Measurements from ENCODE around the gene PPP3CA.
"Not testable (repeated sequence)": the region's sequence is repeated elsewhere in the genome, so short reads cannot be mapped to it uniquely, and the experiment has no call there.

The PPP3CA gene

GRCh38 chr4:101040776-101041175 lies 306.6 kb downstream of the PPP3CA start:
- DNase-seq: no peak

- DNase-seq: no peak
Measured at GRCh38 chr4:101039367-101039766, 308.0 kb downstream of the PPP3CA start.

GRCh38 chr4:101037938-101038413 lies 309.4 kb downstream of the PPP3CA start:
- DNase-seq: no peak

GRCh38 chr4:101037249-101037648 lies 310.1 kb downstream of the PPP3CA start:
- DNase-seq: no peak

GRCh38 chr4:101035487-101035886 lies 311.8 kb downstream of the PPP3CA start:
- no peak for DNase-seq

GRCh38 chr4:101033986-101034385 lies 313.3 kb downstream of the PPP3CA start:
- DNase-seq: no peak

GRCh38 chr4:101032541-101032940 lies 314.8 kb downstream of the PPP3CA start:
- DNase-seq: no peak

- DNase-seq: no peak
Measured at GRCh38 chr4:101031971-101032370, 315.4 kb downstream of the PPP3CA start.

GRCh38 chr4:101028886-101029285 lies 318.4 kb downstream of the PPP3CA start:
- DNase-seq: no peak

- no peak for DNase-seq
Measured at GRCh38 chr4:101027721-101028120, 319.6 kb downstream of the PPP3CA start.

- no peak for DNase-seq
Measured at GRCh38 chr4:101025755-101026154, 321.6 kb downstream of the PPP3CA start.

- peak; percentile 54 for DNase-seq
Measured at GRCh38 chr4:101022151-101023024, 324.9 kb downstream of the PPP3CA start.

GRCh38 chr4:101020956-101021355 lies 326.4 kb downstream of the PPP3CA start:
- DNase-seq: peak; percentile 67

GRCh38 chr4:101019941-101020401 lies 327.4 kb downstream of the PPP3CA start:
- DNase-seq: no peak

- DNase-seq: no peak
Measured at GRCh38 chr4:101019313-101019712, 328.0 kb downstream of the PPP3CA start.

- DNase-seq: no peak
Measured at GRCh38 chr4:101018836-101019235, 328.5 kb downstream of the PPP3CA start.

GRCh38 chr4:101014417-101014816 lies 332.9 kb downstream of the PPP3CA start:
- no peak for DNase-seq

- DNase-seq: no peak
Measured at GRCh38 chr4:101010987-101011386, 336.3 kb downstream of the PPP3CA start.

GRCh38 chr4:101009471-101009870 lies 337.9 kb downstream of the PPP3CA start:
- DNase-seq: no peak

GRCh38 chr4:101008503-101008902 lies 338.8 kb downstream of the PPP3CA start:
- DNase-seq: no peak

- DNase-seq: no peak
Measured at GRCh38 chr4:101005659-101006058, 341.7 kb downstream of the PPP3CA start.

GRCh38 chr4:101000496-101000895 lies 346.8 kb downstream of the PPP3CA start:
- DNase-seq: peak; percentile 50

- DNase-seq: no peak
Measured at GRCh38 chr4:100995671-100996070, 351.7 kb downstream of the PPP3CA start.

- DNase-seq: not testable (repeated sequence)
Measured at GRCh38 chr4:100995002-100995401, 352.3 kb downstream of the PPP3CA start.

Measured in fibroblast of skin of back (primary cell).